Mesendoderm (in vitro differentiated cells): Measurements from ENCODE around the gene CD300LG.
"Not testable (repeated sequence)": the region's sequence is repeated elsewhere in the genome, so short reads cannot be mapped to it uniquely, and the experiment has no call there.

Experiments used
- DNase-seq: peaks from one replicate; pipeline ENCODE4 v3.0.0; 2013
- H2AK5ac ChIP-seq: 2 replicates; pipeline ENCODE4 v1.6.1; 2013; ENCODE audit warnings: low read length, inconsistent platforms
- H2BK120ac ChIP-seq: 2 replicates; pipeline ENCODE4 v1.6.1; 2013; ENCODE audit warnings: low read depth, mild to moderate bottlenecking, low read length, moderate library complexity, mixed read lengths
- H2BK15ac ChIP-seq: replicated peaks from 2 replicates; pipeline ENCODE4 v1.6.1; 2013; ENCODE audit warnings: low read depth, mild to moderate bottlenecking, moderate library complexity
- H2BK5ac ChIP-seq: 2 replicates; pipeline ENCODE4 v1.6.1; 2013; ENCODE audit warnings: low read length, inconsistent platforms
- H3K18ac ChIP-seq: 2 replicates; pipeline ENCODE4 v1.6.1; 2013; ENCODE audit warnings: mild to moderate bottlenecking, low read length, mixed read lengths
- H3K23ac ChIP-seq: one replicate; pipeline ENCODE4 v1.6.1; 2013; ENCODE audit warnings: low read length
- H3K27ac ChIP-seq: 2 replicates; pipeline ENCODE4 v1.5.1; 2013; ENCODE audit warnings: low read depth, mild to moderate bottlenecking, inconsistent platforms, low read length, moderate library complexity
- H3K27me3 ChIP-seq: 2 replicates; pipeline ENCODE4 v1.6.1; 2013; ENCODE audit warnings: low read length, control low read depth, mild to moderate bottlenecking, inconsistent platforms; ENCODE audit not compliant: insufficient read depth, poor library complexity
- H3K36me3 ChIP-seq: 2 replicates; pipeline ENCODE4 v1.6.1; 2013; ENCODE audit warnings: low read length, inconsistent platforms; ENCODE audit not compliant: control insufficient read depth, insufficient read depth
- H3K4ac ChIP-seq: one replicate; pipeline ENCODE4 v1.6.1; 2013; ENCODE audit warnings: low read depth, mild to moderate bottlenecking, low read length, moderate library complexity
- H3K4me1 ChIP-seq: 2 replicates; pipeline ENCODE4 v1.6.1; 2013; ENCODE audit warnings: low read depth, low read length, inconsistent platforms; ENCODE audit not compliant: control insufficient read depth
- H3K4me2 ChIP-seq: 2 replicates; pipeline ENCODE4 v1.6.1; 2013; ENCODE audit warnings: low read length
- H3K4me3 ChIP-seq: 2 replicates; pipeline ENCODE4 v1.5.1; 2013; ENCODE audit warnings: mild to moderate bottlenecking, low read length
- H3K56ac ChIP-seq: one replicate; pipeline ENCODE4 v1.6.1; 2013; ENCODE audit warnings: low read length
- H3K79me1 ChIP-seq: 2 replicates; pipeline ENCODE4 v1.6.1; 2013; ENCODE audit warnings: low read length, inconsistent platforms
- H3K79me2 ChIP-seq: 2 replicates; pipeline ENCODE4 v1.6.1; 2013; ENCODE audit warnings: mild to moderate bottlenecking, low read length; ENCODE audit not compliant: control insufficient read depth, insufficient read depth
- H3K9ac ChIP-seq: 2 replicates; pipeline ENCODE4 v1.6.1; 2013; ENCODE audit warnings: low read length, inconsistent platforms
- H4K5ac ChIP-seq: one replicate; pipeline ENCODE4 v1.6.1; 2013; ENCODE audit warnings: low read length
- H4K8ac ChIP-seq: one replicate; pipeline ENCODE4 v1.6.1; 2013; ENCODE audit warnings: low read depth, mild to moderate bottlenecking, control low read depth, low read length, moderate library complexity
- WGBS: extraction: QIAGEN DNeasy Blood & Tissue Kit; methylation state at CpG from one replicate; pipeline ENCODE4 v1.1.7; 2013; ENCODE audit warnings: low lambda C conversion rate, missing lambda C conversion rate; ENCODE audit not compliant: insufficient coverage; ENCODE audit errors: extremely low coverage; 5-methylcytosine and 5-hydroxymethylcytosine counted together

Gene CD300LG

DNA sequence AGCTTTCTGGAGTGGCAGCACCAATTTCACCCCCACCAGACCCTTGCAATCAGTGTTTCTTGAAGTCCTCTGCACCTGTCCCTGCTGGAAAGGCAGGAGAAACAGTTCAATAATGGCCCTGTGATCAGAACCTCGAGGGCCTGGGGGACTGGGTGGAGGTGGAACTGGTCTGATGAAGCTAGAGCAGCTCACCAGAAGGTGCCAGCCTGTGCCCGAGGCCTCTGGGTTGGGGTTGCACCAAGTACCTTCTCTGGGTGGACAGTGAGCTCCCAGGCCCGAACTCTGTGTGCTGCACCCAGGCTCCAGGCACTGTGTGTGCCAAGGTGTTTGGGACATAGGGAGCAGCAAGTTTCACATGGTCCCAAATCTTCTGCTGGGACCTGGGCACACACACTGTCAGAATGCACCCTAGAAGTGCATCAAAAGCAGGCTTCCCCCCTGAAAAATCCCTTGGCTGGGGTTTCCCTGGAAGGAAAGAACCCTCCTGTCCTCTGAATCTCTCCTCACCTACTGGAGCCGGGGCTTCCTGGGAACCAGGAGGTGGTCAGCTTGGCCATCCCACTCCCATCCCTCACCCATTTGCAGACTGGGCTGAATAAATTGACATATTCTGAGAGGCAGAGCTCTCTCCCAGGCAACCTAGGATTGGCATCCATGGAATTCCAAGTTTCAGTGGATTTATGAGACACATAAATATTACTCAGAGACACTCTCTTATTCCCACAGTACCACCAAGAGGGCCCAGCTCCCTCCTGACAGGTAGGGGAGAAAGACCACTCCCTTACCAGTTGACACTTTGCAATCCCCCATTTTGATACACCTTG, 17.4 kb downstream of the CD300LG start:
- Histone ChIP-seq H3K18ac (no peak overlapping the region), H3K56ac (no peak overlapping the region), H2BK5ac (no peak overlapping the region), H3K23ac (no peak overlapping the region), H3K4me2 (no peak overlapping the region), H3K27me3 (no peaks in the 10 kb centered on the region), H3K4me1 (no peaks in the 10 kb centered on the region), H2AK5ac (no peak overlapping the region), H4K5ac (no peak overlapping the region), H3K4ac (no peak overlapping the region), H2BK15ac (no peak overlapping the region), H3K9ac (no peak overlapping the region), H3K36me3 (no peaks in the 10 kb centered on the region), H3K79me2 (no peaks in the 10 kb centered on the region), H3K4me3 (no peak overlapping the region), H3K79me1 (no peaks in the 10 kb centered on the region), H4K8ac (no peak overlapping the region), H3K27ac (no peak overlapping the region), H2BK120ac (no peak overlapping the region)
- no peak for DNase-seq
- WGBS: no CpG with 5 or more reads among the region's 4 CpGs

DNA sequence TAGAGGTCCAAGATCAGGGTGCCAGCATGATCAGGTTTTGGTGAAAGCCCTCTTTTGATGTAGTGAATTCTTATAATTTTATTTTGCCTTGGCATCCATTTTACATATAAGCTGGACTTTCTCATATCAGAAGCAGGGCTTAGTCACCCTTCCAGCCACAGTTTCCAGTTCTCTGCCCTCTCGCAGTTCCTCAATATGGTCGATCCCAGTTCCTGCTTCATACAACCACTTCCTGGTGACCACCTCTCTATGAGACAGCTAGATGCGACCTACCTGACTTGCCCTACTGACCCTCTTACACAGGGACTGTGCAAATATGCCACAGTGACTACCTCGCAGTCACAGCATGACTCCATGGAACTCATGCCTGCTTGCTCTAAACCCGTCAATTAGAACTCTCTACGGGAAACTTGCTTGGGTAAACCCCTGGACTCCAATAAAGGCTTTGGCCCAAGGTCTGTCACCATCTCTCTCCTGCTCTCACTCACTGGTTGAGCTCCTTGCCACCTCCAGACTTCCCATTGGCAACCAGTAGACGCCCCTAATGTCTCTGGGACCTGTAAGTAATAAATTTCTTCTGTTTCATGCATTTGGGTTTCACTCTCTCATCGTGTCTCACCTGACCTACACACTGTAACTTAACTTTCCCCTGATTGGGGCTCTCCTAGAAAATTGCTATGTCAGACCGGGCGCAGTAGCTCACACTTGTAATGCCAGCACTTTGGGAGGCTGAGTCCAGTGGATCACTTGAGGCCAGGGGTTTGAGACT, 21.4 kb downstream of the CD300LG start:
- H4K5ac ChIP-seq: no peak overlapping the region
- H3K4me1 ChIP-seq: no peaks in the 10 kb centered on the region
- H3K23ac ChIP-seq: no peak overlapping the region
- H3K4me3 ChIP-seq: no peak overlapping the region
- H3K18ac ChIP-seq: no peak overlapping the region
- H2BK15ac ChIP-seq: no peak overlapping the region
- no peak overlapping the region for H2BK5ac ChIP-seq
- DNase-seq: no peak
- no peak overlapping the region for H2BK120ac ChIP-seq
- no peak overlapping the region for H4K8ac ChIP-seq
- no peaks in the 10 kb centered on the region for H3K79me2 ChIP-seq
- H3K56ac ChIP-seq: no peak overlapping the region
- H3K4ac ChIP-seq: no peak overlapping the region
- H2AK5ac ChIP-seq: no peak overlapping the region
- no peaks in the 10 kb centered on the region for H3K27me3 ChIP-seq
- WGBS: no CpG with 5 or more reads among the region's 10 CpGs
- H3K36me3 ChIP-seq: no peaks in the 10 kb centered on the region
- H3K79me1 ChIP-seq: no peaks in the 10 kb centered on the region
- H3K9ac ChIP-seq: no peak overlapping the region
- H3K27ac ChIP-seq: no peak overlapping the region
- no peak overlapping the region for H3K4me2 ChIP-seq

DNA sequence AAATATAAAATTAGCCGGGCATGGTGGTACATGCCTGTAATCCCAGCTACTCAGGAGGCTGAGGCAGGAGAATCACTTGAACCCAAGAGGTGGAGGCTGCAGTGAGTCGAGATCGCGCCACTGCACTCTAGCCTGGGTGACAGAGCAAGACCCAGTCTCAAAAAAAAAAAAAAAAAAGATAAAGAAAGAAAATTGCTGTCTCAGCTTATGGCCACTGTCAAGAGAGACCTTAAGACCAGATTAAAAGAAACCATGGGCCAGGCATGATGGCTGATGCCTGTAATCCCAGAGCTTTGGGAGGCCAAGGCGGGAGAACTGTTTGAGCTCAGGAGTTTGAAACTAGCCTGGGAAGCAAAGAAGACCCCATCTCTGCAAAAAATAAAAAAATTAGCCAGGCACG, 22.1 kb downstream of the CD300LG start:
- not testable (repeated sequence) for H3K27ac ChIP-seq, H2BK5ac ChIP-seq, H3K4ac ChIP-seq, H2BK120ac ChIP-seq, H2AK5ac ChIP-seq, H3K4me2 ChIP-seq, H3K4me3 ChIP-seq, H3K4me1 ChIP-seq, H4K8ac ChIP-seq, H3K36me3 ChIP-seq, H3K9ac ChIP-seq, H3K56ac ChIP-seq, H3K79me2 ChIP-seq, H4K5ac ChIP-seq, H2BK15ac ChIP-seq, H3K23ac ChIP-seq, H3K27me3 ChIP-seq, DNase-seq, H3K79me1 ChIP-seq, H3K18ac ChIP-seq
- no CpG with 5 or more reads among the region's 6 CpGs for WGBS

DNA sequence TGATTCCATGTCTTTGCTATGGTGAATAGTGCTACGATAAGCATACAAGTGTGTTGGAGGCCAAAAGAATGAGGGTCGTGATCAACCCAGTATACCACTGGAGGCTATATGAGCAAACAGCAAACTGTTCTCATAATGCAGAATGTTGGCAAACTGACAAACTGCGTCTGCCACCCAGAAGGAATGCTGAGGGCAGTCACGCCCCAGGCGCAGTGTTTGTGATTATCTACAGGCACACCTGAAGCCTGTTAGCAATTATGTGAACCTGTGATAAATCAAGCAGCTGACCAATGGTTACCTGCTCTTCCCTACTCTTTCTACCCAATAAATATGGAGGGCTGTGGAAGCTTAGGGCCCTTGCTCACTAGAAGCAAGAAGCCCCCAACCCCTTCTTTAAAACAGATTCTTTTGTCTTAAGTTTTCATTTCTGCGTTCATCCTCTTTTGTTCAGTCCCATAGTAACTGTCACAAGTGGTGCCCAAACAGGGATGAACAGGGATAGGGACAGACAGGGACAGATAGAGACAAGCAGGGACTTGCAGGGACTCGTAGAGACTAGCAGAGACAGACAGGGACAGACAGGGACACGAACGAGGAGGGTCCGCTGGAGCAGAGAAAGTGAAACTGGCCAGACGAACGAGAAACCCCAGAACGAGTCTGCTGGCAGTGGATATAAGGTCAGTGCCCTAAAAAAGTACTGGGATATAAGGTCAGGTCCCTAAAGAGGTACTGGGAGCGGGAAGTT, 25.1 kb downstream of the CD300LG start:
- Histone ChIP-seq H2BK5ac (no peak overlapping the region), H4K5ac (no peak overlapping the region), H3K9ac (no peak overlapping the region), H4K8ac (no peak overlapping the region), H2BK15ac (no peak overlapping the region), H3K4me1 (no peaks in the 10 kb centered on the region), H3K56ac (no peak overlapping the region), H3K79me1 (no peaks in the 10 kb centered on the region), H3K27me3 (no peaks in the 10 kb centered on the region), H3K36me3 (no peaks in the 10 kb centered on the region), H2AK5ac (no peak overlapping the region), H3K4me3 (no peak overlapping the region), H3K18ac (no peak overlapping the region), H3K23ac (no peak overlapping the region), H3K4ac (no peak overlapping the region), H2BK120ac (no peak overlapping the region), H3K79me2 (no peaks in the 10 kb centered on the region), H3K4me2 (no peak overlapping the region), H3K27ac (no peak overlapping the region)
- WGBS: no CpG with 5 or more reads among the region's 14 CpGs
- DNase-seq: no peak

DNA sequence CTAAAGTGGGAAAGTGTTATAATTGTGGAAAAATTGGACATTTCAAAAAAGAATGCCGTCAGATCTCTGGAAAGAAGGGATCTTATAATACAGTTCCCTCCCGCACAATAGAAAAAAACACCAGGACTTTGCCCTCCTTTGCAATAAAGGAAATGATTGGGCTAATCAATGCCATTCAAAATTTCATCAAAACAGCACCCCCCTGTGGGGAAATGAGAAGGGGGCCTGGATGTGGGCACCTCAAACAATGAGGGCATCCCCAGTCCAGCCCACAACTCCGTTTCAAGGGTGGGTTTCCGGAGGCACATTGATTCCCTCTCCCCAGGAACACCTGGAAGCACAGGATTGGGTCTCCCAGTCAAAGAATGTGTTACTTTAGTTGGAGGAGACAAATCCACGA, 26.1 kb downstream of the CD300LG start:
- H4K5ac ChIP-seq: no peak overlapping the region
- no peak overlapping the region for H2BK5ac ChIP-seq
- H3K27me3 ChIP-seq: no peaks in the 10 kb centered on the region
- H3K4ac ChIP-seq: no peak overlapping the region
- no peak overlapping the region for H2BK15ac ChIP-seq
- H4K8ac ChIP-seq: no peak overlapping the region
- no peaks in the 10 kb centered on the region for H3K36me3 ChIP-seq
- no peaks in the 10 kb centered on the region for H3K79me1 ChIP-seq
- H3K27ac ChIP-seq: no peak overlapping the region
- no CpG with 5 or more reads among the region's 5 CpGs for WGBS
- DNase-seq: no peak
- H3K4me3 ChIP-seq: no peak overlapping the region
- H2BK120ac ChIP-seq: no peak overlapping the region
- no peak overlapping the region for H3K4me2 ChIP-seq
- no peaks in the 10 kb centered on the region for H3K4me1 ChIP-seq
- no peak overlapping the region for H2AK5ac ChIP-seq
- no peak overlapping the region for H3K56ac ChIP-seq
- H3K9ac ChIP-seq: no peak overlapping the region
- no peaks in the 10 kb centered on the region for H3K79me2 ChIP-seq
- H3K23ac ChIP-seq: no peak overlapping the region
- no peak overlapping the region for H3K18ac ChIP-seq
